ENCODE results near the gene GNAQ. TPM values are rescaled to one million over a fixed set of nuclear protein-coding genes. Genes with fewer than 3 reads are reported as not detected.

GNAQ gene
- total and polyA plus RNA-seq, 2 experiments from 2014 or later = 21.1 to 43.1 TPM

DNA sequence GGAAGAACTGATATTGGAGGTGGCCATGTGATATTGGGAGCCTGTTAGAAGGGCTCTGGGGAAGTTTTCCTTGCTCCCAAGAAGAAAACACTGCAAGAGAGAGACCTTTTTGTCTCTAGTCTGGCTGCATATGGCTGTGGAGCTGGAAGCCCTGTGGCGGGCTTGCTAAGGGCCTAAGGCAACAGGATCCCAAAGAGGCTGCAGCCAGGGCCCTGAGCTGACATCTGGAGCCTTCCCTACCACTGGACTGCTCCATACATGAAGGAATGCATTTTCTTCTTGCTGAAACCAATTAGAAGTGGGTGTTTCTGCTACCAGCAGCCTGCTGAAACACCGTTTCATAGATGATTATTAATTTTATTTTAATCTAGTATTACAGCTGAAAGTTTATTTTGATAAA lies 42.2 kb downstream of the GNAQ start (continued):
- TF ChIP-seq, protein P1, sequence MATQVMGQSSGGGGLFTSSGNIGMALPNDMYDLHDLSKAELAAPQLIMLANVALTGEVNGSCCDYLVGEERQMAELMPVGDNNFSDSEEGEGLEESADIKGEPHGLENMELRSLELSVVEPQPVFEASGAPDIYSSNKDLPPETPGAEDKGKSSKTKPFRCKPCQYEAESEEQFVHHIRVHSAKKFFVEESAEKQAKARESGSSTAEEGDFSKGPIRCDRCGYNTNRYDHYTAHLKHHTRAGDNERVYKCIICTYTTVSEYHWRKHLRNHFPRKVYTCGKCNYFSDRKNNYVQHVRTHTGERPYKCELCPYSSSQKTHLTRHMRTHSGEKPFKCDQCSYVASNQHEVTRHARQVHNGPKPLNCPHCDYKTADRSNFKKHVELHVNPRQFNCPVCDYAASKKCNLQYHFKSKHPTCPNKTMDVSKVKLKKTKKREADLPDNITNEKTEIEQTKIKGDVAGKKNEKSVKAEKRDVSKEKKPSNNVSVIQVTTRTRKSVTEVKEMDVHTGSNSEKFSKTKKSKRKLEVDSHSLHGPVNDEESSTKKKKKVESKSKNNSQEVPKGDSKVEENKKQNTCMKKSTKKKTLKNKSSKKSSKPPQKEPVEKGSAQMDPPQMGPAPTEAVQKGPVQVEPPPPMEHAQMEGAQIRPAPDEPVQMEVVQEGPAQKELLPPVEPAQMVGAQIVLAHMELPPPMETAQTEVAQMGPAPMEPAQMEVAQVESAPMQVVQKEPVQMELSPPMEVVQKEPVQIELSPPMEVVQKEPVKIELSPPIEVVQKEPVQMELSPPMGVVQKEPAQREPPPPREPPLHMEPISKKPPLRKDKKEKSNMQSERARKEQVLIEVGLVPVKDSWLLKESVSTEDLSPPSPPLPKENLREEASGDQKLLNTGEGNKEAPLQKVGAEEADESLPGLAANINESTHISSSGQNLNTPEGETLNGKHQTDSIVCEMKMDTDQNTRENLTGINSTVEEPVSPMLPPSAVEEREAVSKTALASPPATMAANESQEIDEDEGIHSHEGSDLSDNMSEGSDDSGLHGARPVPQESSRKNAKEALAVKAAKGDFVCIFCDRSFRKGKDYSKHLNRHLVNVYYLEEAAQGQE (IDR thresholded peaks at IDR 0.05; ENCODE audit: unreplicated experiment) = no peak
- TF ChIP-seq STAT1 (IDR thresholded peaks at IDR 0.05; ENCODE audit: unreplicated experiment) = no peak
- no peak for TF ChIP-seq CREB1 (CRISPR knock-in tag; IDR thresholded peaks at IDR 0.05; ENCODE audit: low read depth)
- no peak for TF ChIP-seq EZH2 (IDR thresholded peaks at IDR 0.05; ENCODE audit: low read depth, unreplicated experiment)
- no peak for TF ChIP-seq EZH2phosphoT487 (IDR thresholded peaks at IDR 0.05; ENCODE audit: unreplicated experiment)
- TF ChIP-seq ZNF331 (CRISPR knock-in tag; IDR thresholded peaks at IDR 0.05; ENCODE audit: low read depth) = no peak

DNA sequence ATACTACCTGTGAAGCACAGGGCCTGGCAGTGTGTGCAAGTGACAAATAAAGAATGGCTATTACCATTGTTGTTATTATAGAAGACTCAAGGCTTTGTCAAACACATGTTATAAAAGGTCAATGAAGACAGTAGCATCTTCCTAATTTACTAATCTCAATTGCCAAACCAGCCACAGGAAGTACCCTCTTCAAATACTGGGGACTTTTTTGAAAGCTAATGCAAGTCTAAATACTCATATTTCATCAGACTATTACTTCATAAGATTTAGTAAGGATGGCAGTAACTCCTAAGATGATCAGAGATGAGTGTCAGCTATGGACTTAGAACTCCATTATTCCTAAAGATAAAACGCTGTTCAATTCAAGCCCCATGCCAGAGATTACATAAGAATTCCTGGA lies 43.0 kb downstream of the GNAQ start:
- Mint-ChIP-seq H3K27ac (no peak overlapping the region), H3K4me3 (no peak overlapping the region), H3K4me1 (peaks cover 14% of the 10 kb centered on the region; the same call in 2 of the 3 replicates), H3K9me3 (no peaks in the 10 kb centered on the region), H3K36me3 (ENCODE audit: low read depth) (peaks cover 17% of the 10 kb centered on the region; the same call in 2 of the 3 replicates), H3K27me3 (ENCODE audit: insufficient read depth, low read depth, poor library complexity) (peaks cover 2% of the 10 kb centered on the region)
- Histone ChIP-seq H4K20me1 (replicated peaks; ENCODE audit: insufficient read depth) (0 out of 2 replicates have a peak, but pooled peaks cover 10% of the 10 kb centered on the region), H3K79me2 (replicated peaks; ENCODE audit: insufficient read depth) (peaks cover 72% of the 10 kb centered on the region), H3K36me3 (ENCODE audit: insufficient read depth) (no peaks in the 10 kb centered on the region), H3K4me1 (ENCODE audit: insufficient read depth) (no peaks in the 10 kb centered on the region), H3K27me3 (ENCODE audit: insufficient read depth) (no peaks in the 10 kb centered on the region), H3F3A (replicated peaks; ENCODE audit: low read depth) (0 out of 2 replicates have a peak, but pooled peaks cover under 1% of the 10 kb centered on the region), H3K27ac (ENCODE audit: low read depth) (no peak overlapping the region), H2AFZ (no peak overlapping the region), H3K4me2 (no peak overlapping the region), H3K4me3 (no peak overlapping the region), H3K9me2 (ENCODE audit: insufficient read depth) (no peaks in the 10 kb centered on the region)
- ATAC-seq = no peak
- no peak for DNase-seq (ENCODE audit: low spot score)
- TF ChIP-seq, protein P2, sequence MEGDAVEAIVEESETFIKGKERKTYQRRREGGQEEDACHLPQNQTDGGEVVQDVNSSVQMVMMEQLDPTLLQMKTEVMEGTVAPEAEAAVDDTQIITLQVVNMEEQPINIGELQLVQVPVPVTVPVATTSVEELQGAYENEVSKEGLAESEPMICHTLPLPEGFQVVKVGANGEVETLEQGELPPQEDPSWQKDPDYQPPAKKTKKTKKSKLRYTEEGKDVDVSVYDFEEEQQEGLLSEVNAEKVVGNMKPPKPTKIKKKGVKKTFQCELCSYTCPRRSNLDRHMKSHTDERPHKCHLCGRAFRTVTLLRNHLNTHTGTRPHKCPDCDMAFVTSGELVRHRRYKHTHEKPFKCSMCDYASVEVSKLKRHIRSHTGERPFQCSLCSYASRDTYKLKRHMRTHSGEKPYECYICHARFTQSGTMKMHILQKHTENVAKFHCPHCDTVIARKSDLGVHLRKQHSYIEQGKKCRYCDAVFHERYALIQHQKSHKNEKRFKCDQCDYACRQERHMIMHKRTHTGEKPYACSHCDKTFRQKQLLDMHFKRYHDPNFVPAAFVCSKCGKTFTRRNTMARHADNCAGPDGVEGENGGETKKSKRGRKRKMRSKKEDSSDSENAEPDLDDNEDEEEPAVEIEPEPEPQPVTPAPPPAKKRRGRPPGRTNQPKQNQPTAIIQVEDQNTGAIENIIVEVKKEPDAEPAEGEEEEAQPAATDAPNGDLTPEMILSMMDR (conservative IDR thresholded peaks at IDR 0.05; ENCODE audit: low read depth in 2 of 2) = no peak
- TF ChIP-seq JUNB (IDR thresholded peaks at IDR 0.05; ENCODE audit: unreplicated experiment) (no peak), NANOG (IDR thresholded peaks at IDR 0.05; ENCODE audit: borderline replicate concordance) (no peak), POLR2AphosphoS5 (IDR thresholded peaks at IDR 0.05; ENCODE audit: low read depth) (no peak), EZH2 (IDR thresholded peaks at IDR 0.05; ENCODE audit: low read depth, unreplicated experiment) (no peak), EZH2phosphoT487 (IDR thresholded peaks at IDR 0.05; ENCODE audit: unreplicated experiment) (no peak), CREB1 (CRISPR knock-in tag; IDR thresholded peaks at IDR 0.05; ENCODE audit: low read depth) (no peak), ZNF331 (CRISPR knock-in tag; IDR thresholded peaks at IDR 0.05; ENCODE audit: low read depth) (no peak), STAT1 (IDR thresholded peaks at IDR 0.05; ENCODE audit: unreplicated experiment) (no peak)
- TF ChIP-seq, protein P1 (IDR thresholded peaks at IDR 0.05; ENCODE audit: unreplicated experiment) = no peak
